ENCODE results near the gene GBGT1. TPM values are rescaled to one million over a fixed set of nuclear protein-coding genes. Genes with fewer than 3 reads are reported as not detected.
A peak's percentile ranks its signal among the peaks of the same experiment; 100 is the strongest.

GBGT1 gene
- total and polyA plus RNA-seq, 9 of the 15 experiments (the other 6 are each of a cell fraction or from before 2014, with no cell fraction given) = 0.55 to 25.8 (median 13.7) TPM

GRCh38 chr9:133149130-133150015, 14.3 kb downstream of the GBGT1 start (continued):
- TF ChIP-seq NR3C1 (CRISPR knock-in tag; IDR thresholded peaks at IDR 0.05) (no peak), SMARCA5 (IDR thresholded peaks at IDR 0.05) (0 out of 2 replicates have a peak, but pooled peaks have one; percentile 45), ZBTB49 (CRISPR knock-in tag; IDR thresholded peaks at IDR 0.05; ENCODE audit: borderline replicate concordance) (no peak), SMARCA4 (IDR thresholded peaks at IDR 0.05) (peak; percentile 14; the same call in 1 of the 2 replicates), FOS (IDR thresholded peaks at IDR 0.05; ENCODE audit: extremely low read depth, insufficient read length) (no peak), ZNF347 (CRISPR knock-in tag; IDR thresholded peaks at IDR 0.05; ENCODE audit: low read depth) (no peak), MED1 (CRISPR knock-in tag; IDR thresholded peaks at IDR 0.05; ENCODE audit: borderline replicate concordance) (no peak), KLF16 (IDR thresholded peaks at IDR 0.05) (no peak), MAFF (IDR thresholded peaks at IDR 0.05; ENCODE audit: low read length) (no peak), TBP (optimal IDR thresholded peaks at IDR 0.05; ENCODE audit: low read depth, low read length) (peak; percentile 40), ZC3H4 (CRISPR knock-in tag; IDR thresholded peaks at IDR 0.05; ENCODE audit: borderline replicate concordance) (no peak), ATF4 (CRISPR knock-in tag; IDR thresholded peaks at IDR 0.05) (no peak; the same call in 1 of the 2 replicates), OTX1 (CRISPR knock-in tag; IDR thresholded peaks at IDR 0.05) (no peak), POLR2B (IDR thresholded peaks at IDR 0.05; ENCODE audit: low read depth, partially characterized antibody) (peak; percentile 79), RBM15 (IDR thresholded peaks at IDR 0.05; ENCODE audit: insufficient read depth, low read length) (no peak), ZNF280A (IDR thresholded peaks at IDR 0.05; ENCODE audit: low read depth, partially characterized antibody) (no peak), ZBTB33 (CRISPR knock-in tag; IDR thresholded peaks at IDR 0.05) (peak; percentile 77), XRCC5 (IDR thresholded peaks at IDR 0.05; ENCODE audit: low read depth, low read length) (0 out of 2 replicates have a peak, but pooled peaks have one; percentile 30), TBL1XR1 (IDR thresholded peaks at IDR 0.05; ENCODE audit: low read length in 2 of 2) (no peak)
- TF ChIP-seq, protein P1, sequence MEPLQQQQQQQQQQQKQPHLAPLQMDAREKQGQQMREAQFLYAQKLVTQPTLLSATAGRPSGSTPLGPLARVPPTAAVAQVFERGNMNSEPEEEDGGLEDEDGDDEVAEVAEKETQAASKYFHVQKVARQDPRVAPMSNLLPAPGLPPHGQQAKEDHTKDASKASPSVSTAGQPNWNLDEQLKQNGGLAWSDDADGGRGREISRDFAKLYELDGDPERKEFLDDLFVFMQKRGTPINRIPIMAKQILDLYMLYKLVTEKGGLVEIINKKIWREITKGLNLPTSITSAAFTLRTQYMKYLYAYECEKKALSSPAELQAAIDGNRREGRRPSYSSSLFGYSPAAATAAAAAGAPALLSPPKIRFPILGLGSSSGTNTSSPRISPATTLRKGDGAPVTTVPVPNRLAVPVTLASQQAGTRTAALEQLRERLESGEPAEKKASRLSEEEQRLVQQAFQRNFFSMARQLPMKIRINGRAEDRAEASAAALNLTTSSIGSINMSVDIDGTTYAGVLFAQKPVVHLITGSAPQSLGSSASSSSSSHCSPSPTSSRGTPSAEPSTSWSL (CRISPR knock-in tag; IDR thresholded peaks at IDR 0.05; ENCODE audit: borderline replicate concordance) = peak; percentile 52; the same call in 1 of the 2 replicates

Measured in K562 (cell line).